Ecto neural progenitor cell (in vitro differentiated cells): ENCODE results near the gene SYT13.
A peak's percentile ranks its signal among the peaks of the same experiment; 100 is the strongest.

ENCODE experiments used
- DNase-seq: peaks from one replicate; pipeline ENCODE4 v3.0.0-alpha.2; 2018; ENCODE audit warnings: low spot score

Gene SYT13

DNA sequence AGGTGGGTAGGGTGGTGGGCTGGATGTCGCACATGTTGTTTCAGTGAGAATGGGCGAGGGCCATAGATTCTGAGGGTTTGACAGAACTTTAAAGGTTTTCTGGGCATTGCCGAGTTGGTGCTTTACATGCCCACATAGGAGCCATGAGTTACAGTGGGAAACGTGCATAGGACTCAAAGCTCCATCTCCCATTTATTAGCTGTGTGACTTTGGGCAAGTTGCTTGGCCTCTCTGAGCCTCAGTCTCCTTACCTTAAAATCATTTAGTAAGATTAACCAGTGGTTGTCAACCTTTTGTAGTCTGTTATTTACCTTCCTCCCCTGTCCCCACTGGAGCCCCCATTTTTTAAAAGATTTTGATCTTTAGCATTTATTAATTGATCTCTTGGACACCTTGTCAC, 67.4 kb downstream of the SYT13 start:
- DNase-seq, result no peak

DNA sequence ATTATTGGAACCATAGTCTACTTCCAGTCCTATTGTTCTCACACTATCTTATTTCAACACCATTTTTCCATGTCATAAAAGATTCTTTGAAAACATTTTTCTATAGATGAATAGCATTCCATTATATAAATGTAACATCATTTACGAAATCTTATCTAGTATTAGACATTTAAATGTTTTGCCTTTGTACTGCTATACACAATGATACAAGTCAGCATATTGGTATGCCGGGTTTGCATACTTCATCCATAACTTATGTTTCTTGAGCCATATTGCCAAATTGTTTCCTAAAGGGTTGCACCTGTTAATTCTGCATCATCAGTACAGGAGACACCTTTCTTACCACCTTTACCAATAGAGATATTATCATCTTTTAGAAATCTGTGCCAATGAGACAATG, 68.2 kb downstream of the SYT13 start:
- DNase-seq, result no peak

DNA sequence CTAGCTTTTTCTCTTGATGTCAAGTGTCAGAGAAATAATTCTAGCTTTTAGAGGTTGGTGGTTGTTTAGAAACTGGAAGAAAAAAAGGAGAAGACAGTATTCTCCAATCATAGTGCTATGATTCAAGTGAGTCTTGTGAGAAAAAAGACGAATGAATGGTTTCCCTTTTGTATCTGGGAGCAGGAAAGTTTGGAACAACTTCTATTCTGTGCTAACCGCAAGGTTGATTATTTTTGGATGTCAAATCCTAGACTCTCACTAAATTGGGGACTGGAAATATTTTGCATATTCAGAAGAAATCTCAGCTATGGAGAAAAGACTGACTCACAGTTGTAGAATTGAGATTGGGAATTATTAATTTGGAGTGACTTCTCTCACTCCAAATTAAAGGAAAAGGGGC, 69.2 kb downstream of the SYT13 start:
- DNase-seq, result no peak

DNA sequence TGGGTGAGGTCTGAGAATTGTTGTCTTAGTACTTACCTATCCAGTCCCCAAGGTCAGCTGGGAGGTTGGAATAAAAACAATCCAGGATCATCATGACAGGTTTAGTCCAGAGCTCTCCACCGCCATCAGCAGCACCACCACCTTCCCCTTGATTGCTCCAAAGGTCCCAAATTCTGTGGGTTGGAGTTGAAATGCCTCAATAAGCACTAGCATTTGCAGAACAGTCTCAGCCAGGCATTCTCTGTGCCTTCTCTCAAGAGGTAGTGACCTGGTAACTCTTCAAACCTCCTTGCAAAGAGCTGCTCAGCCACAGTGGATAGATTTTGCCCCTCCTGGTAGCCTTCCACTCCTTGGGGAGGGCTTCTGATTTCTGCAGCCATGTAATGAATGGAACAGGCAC, 70.1 kb downstream of the SYT13 start:
- no peak for DNase-seq

DNA sequence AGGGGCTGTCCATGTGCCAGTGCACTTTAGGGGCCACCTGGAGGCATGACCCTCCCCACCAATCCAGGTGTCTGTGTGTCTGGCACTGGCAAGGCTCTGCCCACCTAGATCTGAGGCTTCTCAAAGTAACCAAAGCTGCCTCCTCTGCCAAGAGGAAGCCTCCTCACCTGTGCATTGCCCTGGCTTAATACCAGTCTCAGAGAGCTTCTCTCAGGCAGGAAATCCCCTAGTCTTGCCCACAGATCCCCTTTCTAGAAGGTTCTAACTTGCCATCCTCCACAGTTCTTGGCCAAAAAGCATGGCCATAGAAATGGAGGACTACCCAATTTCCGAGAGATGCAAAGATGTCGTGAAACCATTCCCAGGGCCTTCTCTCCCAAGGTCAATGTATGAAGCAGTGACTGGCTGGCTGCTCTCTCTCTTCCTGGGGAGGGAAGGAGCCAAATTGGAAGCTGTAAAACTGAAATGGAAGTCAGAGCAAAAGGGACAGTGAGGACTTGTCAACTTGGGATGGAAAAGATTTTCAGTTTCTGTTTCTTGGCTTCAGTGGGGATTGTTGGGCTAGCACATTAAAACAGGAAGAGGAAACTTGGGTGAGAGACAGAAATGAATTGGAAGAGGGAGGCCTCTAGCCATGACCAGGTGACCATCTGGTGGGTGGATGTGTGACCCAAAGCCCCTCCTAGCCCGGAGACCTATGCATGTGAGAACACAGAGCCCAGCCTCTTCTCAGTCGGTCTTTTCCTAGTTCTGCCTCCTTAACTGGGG, 70.9 kb downstream of the SYT13 start:
- no peak for DNase-seq

DNA sequence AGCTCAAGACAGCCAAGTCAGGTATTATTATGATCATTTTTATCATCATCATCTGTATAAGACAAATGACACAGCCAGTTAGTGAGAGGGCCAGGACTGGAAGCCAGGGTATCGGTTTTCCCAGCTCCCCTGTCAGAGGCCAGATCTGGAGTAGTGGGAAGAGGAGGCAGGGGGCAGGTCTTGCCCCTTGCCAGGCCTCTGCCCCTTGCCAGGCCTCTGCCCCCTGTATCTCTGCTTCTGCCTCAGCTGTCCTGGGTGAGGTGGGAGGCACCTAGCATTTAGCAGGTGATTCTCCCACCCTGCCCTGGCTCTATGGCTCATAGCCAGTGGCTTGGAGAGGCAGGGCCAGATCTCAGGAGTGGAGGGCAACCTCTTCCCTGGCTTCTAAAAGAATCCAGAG, 72.4 kb downstream of the SYT13 start:
- no peak for DNase-seq

DNA sequence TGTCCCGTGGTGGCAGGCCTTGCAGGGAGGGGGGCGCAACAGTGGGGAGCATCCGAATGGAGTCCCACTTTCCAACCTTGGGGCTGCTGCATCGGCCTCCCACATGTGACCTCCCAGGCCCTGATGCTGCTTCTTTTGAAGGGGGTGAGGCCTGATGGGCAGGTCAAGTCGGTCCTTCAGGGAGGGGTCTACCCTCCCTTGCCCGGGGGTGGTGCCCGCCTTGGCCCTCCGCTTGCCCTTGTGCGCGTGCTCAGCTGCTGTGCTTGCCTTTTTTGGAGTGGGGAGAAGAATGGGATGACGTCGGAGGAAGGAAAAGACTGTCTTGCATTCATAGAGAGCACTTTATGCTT, 72.8 kb downstream of the SYT13 start:
- DNase-seq, result no peak

DNA sequence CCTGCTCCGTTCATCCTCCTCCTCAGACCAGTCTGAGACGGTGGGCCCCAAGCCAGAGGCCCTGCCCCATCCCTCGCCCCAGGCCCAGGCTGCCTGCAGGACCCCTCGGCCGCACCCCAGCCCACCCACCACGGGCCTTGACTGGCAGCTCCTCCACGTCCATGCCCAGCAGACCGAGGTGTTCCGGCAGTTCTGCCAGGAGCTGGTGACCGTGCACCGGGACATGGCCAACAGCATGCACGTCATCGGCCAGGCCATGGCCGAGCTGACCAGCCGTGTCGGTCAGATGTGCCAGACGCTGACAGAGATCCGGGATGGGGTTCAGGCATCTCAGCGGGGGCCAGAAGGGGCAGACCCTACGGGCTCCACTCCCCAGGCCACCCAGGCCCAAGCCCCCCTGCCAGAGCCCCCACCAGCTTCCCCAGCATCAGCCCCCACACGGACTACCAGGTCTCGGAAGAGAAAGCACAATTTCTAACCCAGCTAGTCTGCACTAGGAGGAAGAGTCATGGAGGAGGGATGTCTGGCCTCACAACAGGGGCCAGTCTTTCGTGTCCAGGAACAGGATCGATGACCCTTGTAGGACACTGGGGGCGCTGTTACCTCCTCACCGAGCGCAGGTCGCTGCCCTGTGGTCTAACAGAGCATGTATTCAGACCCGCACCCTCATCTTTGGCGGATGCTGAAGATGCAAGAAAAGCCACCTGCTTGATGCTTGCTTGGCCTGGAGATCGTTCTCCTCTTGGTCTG, 73.4 kb downstream of the SYT13 start:
- DNase-seq, result peak; percentile 72

DNA sequence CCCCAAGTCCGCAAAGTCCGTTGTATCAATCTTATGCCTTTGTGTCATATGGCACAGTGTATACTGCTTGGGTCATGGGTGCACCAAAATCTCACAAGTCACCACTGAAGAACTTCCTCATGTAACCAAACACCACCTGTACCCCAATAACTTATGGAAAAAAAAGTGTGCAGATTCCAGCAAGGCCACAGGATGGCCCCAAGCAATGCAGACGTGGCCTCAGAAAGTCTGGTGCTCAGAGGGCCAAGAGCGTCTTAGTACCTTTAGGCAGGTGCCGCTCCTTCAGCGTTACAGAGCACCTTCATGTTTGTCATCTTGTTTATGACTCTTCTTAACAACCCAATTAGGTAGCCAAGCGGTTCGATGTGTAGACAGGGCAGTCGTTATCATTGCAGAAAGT, 74.4 kb downstream of the SYT13 start:
- DNase-seq, result no peak

DNA sequence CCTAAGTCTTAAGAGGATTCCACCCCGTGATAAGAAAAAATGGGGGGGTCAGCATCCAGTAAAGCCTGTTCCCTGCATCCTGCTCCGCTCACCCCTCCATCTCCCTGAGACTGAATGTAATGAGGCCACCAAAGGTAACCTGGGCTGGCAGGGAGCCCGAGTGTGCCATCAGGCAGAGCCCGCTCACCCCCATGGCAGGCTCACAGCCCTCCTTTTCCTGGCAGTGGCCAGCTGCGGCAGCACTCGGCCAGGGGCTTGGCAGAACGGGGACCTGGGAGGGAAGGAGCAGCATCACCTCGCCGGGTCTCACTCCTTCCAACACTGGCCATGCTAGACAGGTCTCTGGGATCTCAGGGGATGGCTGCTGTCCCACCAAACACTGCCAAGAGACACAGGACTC, 75.3 kb downstream of the SYT13 start:
- DNase-seq, result no peak

DNA sequence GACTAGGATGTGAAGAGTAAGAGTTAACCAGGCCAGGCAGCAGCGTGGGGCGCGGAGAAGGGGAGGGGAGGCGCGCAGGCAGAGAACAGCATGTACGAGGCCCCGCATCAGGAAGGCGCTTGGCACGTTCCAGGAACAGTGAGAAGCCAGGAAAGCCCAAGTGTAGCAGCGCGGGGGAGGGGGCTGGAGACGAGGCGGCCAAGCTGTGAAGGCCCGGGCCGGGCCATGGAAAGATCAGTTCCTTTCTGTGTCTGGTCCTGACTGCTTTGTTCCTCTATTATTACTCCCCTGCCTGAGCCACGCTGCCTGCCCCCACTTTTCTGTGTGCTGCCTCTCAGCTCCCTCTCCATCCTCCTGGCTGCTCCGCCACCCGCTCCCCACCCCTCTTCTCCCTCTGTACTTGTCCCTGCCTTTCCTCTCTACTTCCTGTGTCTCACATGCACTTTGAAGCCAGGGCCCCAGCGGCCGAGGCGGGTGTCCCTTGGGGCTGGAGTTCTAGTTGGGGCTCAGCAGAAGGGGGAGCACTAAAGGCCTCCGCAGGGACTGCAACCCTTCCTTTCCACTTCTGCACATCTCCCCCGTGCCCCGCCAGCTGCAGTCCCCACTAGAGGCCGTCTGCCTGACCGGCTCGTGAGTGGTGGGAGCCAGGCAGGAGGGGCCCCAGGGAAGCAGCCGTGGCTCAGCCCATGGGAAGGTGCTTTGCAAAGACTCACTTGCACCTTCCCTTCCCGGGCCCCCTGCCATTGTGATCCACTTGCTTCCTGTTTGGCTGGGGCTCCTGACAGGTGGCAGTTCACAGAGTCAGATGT, 76.0 kb downstream of the SYT13 start:
- peak; percentile 71 for DNase-seq

DNA sequence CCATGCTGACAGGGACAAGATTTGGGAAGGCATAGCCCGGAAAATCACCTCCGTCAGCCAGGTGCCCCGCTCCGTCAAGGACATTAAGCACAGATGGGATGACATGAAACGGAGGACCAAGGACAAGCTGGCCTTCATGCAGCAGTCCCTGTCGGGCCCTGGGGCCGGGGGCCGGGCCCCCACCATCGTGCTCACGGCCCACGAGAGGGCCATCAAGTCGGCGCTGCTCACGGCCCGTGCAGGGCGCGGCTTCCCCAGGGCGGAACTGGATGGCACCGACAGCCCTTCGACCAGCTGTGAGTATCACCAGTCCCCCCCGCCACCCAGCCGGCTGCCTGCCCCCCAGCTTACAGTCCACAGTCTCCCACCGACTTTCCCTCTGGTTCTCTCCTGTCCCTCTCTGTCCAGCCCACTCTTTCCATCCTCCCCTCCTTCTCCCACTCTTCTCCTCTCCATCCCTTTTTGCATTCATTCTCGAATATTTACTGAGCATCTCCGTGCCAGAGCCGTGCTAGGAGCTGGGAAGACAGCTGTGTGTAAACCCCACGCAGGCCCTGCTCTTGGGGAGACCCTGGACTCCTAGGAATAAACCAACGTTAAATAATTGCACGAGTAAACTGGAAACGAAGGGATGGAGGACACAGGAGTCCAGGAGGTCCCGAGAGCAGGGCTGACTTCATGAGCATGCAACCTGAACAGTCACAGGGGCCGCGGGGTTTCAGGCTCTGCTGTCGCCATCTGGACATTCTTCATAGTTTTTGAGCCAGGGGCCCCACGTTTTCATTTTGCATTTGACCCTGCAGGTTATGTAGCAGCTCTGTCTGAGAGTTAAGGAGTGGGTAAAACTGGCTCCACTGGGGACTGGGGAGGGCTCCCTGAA, 76.9 kb downstream of the SYT13 start:
- DNase-seq, result no peak

DNA sequence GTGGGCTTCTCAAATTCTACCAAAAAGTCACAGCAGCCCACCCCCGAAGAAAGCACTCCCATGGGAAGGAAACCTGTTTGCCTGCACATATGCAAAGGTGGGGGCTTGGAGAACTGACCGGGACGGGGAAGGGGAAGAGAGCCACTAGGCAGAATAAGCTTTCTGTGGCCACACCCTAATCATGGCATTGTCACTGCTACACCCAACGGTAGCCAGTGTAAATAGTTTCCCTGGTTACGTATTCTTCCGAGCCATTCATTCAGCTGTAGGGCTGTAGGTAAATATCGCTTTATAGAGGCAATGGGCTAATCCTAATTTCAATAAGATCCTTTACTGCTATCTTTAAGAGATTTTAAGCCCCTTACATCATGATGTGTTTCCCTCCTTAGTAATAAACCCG, 78.0 kb downstream of the SYT13 start:
- no peak for DNase-seq

DNA sequence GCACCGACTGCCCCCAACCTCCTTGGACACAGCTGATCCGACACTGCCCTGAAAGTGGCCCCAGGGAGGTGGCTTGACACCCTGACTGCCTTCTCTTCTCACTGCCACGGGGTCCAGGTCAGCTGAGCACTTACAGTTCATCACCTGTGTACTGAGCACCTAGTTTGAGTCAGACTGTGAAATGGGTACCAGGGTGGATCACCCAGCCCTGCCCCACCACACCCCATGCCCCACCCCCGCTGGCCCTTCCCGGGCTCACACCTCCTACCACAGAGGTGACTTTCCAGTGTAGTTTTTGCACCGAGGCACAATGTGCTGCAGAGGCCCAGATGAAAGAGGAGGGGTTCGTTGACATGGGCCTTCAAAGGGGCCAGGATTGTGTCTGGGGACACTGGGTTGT, 80.2 kb downstream of the SYT13 start:
- DNase-seq, result no peak

DNA sequence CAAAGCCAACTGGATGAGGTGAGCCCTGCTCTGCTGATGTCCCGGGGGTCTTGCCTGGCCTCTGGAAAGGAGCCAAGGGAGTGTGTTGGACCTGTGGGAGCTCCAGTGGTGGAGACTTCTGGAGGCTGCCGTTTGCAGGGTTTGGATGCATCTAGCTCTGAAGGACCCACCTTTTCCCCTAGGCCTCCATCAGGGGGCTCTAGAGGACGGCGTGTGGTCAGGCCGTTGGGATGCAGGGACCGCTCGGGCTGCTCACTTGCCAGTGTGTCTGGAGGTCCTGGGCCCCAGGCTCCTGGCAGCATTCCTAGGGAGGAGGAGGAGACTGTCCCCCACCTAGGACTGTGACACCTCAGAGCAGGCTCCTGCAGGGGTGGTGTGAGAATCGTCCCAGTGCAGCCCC, 81.4 kb downstream of the SYT13 start:
- DNase-seq, result no peak

DNA sequence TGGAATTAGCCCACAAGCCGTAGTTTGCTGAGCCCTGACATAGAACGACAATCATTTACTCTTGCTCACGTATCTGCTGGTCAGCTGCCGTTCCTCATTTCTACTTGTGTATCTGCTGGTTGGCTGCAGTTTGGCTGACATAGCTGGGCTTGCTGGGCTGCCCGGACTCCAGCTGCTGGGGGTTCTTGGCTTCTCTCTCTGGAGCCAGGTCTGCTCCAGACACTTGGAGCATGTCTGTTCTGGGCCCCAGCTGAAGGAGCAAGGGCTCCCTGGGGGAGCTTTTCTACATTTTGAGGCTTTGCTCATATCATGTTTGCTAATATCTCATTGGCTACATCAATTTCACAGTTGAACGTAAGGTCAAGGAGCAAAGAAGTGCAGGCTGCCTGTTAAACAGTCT, 92.4 kb downstream of the SYT13 start:
- DNase-seq, result no peak
